ENCODE results near the gene EIF4H. TPM values are rescaled to one million over a fixed set of nuclear protein-coding genes. Genes with fewer than 3 reads are reported as not detected.
"Not testable (repeated sequence)": the region's sequence is repeated elsewhere in the genome, so short reads cannot be mapped to it uniquely, and the experiment has no call there.

Gene EIF4H
- total RNA-seq, 1 donor from 2014 or later, result 404 TPM

GRCh38 chr7:74223711-74224510 is 49.8 kb downstream of the EIF4H start:
- DNase-seq (ENCODE audit: low read depth in 2 of 2), result no peak

DNA sequence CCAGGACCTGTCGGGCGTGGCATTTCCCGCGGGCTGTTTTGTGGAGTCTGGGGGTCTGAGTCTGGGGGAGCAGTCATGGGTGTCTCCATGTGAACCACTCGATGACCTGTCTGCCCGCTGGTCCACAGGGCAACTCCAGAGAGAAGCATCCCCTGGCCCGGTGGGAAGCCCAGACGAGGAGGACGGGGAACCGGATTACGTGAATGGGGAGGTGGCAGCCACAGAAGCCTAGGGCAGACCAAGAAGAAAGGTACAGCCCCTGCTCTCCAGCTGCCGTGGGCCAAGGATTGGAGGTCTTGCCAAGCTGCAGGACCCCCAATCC is 50.3 kb downstream of the EIF4H start:
- DNase-seq (ENCODE audit: low read depth in 2 of 2), result no peak

DNA sequence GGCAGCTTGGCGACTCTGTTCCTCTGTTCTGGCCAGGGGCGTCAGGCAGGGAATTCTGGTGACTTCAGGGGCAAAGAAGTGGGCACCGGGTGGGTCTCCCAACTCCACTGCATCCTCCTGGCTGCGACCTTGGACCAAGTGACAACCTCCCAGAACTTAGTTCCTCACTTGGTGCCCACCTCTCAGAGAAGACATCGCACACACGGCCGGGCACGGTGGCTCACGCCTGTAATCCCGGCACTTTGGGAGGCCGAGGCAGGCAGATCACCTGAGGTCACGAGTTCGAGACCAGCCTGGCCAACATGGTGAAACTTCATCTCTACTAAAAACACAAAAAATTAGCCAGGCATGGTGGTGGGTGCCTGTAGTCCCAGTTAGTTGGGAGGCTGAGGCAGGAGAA is 50.8 kb downstream of the EIF4H start:
- not testable (repeated sequence) for DNase-seq (ENCODE audit: low read depth in 2 of 2)

DNA sequence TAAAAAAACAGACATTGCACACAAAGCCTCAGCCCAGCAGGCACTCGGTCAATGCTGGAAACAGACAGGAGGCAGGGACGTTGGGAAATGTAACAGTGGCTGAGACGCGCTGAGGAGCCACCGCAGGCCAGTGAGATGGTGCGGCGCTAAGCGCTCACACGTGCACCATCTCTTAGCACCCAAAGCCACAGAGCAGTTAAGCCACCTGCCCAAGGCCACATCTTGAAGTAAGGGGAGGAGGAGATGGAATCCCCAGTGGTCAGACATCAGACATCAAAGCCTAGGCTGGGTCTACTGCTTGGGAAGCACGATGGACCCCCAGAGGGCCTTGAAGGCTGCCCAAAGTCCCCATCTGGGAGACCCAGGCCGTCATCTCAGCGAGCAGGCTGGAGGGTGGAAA is 51.2 kb downstream of the EIF4H start:
- no peak for DNase-seq (ENCODE audit: low read depth in 2 of 2)

DNA sequence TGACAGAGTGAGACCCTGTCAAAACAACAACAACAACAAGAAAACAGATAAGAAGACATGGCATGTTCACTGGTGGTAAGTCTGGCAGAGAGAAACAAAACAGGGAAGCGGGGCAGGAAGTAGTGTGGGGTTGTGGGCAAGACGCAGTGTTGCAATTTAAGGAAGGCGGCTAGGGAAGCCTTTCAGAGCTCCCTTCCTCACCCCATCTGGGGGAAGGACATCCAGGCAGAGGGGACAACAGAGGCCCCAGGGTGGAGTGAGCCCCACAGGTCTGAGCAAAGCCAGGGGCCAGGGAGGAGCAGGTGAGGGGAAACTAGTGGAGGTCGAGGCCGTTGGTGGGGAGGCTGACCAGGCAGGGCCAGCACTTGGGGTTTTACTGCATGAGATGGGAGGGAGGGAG is 52.5 kb downstream of the EIF4H start:
- DNase-seq (ENCODE audit: low read depth in 2 of 2), result no peak

GRCh38 chr7:74228951-74229900 is 55.1 kb downstream of the EIF4H start:
- DNase-seq (ENCODE audit: low read depth in 2 of 2), result no peak

- DNase-seq (ENCODE audit: low read depth in 2 of 2), result no peak
Observed at GRCh38 chr7:74230446-74231231, 56.5 kb downstream of the EIF4H start.

GRCh38 chr7:74231232-74231590 is 57.1 kb downstream of the EIF4H start:
- DNase-seq (ENCODE audit: low read depth in 2 of 2), result no peak

- no peak for DNase-seq (ENCODE audit: low read depth in 2 of 2)
Observed at GRCh38 chr7:74233655-74234285, 59.6 kb downstream of the EIF4H start.

- no peak for DNase-seq (ENCODE audit: low read depth in 2 of 2)
Observed at GRCh38 chr7:74235518-74236268, 61.5 kb downstream of the EIF4H start.

DNA sequence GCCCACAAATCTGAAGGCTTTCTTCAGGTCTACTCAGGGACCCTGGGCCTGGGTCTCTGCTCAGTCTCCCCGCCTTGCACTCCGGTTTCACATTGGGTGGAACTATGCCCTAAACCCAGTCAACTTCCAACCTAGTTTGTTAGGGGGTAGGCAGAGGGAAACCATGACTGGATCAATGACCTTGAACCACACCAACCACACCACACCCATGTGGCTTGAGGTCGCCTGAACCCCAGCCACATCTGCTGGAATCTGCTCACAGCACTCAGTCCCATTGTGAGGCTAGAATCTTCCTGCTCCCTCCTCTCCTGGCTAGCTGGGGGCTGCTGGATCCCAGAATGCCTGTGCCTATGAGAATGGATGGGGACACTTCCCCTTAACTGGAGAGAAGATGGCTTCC is 62.1 kb downstream of the EIF4H start:
- DNase-seq (ENCODE audit: low read depth in 2 of 2), result no peak

- DNase-seq (ENCODE audit: low read depth in 2 of 2), result no peak
Observed at GRCh38 chr7:74240482-74240881, 66.3 kb downstream of the EIF4H start.

- no peak for DNase-seq (ENCODE audit: low read depth in 2 of 2)
Observed at GRCh38 chr7:74242122-74242443, 67.9 kb downstream of the EIF4H start.

DNA sequence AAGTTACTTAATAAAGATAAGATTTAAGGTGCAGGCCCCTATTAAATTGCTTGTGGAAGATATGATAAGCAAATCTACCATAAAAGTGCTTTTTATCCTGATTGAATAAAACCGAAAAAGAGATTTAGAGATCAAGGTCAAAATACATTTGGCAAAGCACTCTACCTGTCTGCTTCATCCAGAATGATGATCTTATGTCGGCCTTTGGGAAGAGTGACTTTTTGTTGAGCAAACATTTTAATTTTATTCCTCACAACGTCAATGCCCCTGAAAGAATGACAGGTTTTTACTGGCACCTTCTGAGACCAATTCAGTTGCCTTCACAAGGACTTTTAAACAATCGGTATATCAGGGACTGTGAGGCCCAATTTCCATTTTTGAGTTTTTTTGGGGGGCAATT is 72.3 kb downstream of the EIF4H start:
- no peak for DNase-seq (ENCODE audit: low read depth in 2 of 2)

Other genes starting within 250 kb of the EIF4H start
- gene ELN, start 146.2 kb upstream of the EIF4H start, total RNA-seq, result 6.2 and 31.0 TPM in 2 replicates
- 13.9 and 18.7 TPM in 2 replicates for gene LIMK1, start 90.6 kb upstream of the EIF4H start, total RNA-seq
- 0.77 and 0.89 TPM in 2 replicates for gene LAT2, start 35.6 kb downstream of the EIF4H start, total RNA-seq
- gene RFC2, start 80.0 kb downstream of the EIF4H start, total RNA-seq, result 21.1 and 22.3 TPM in 2 replicates
- gene CLIP2, start 115.1 kb downstream of the EIF4H start, total RNA-seq, result 28.8 and 31.5 TPM in 2 replicates